ENCODE measurements around the gene GIN1.

GRCh38 chr5:103036601-103037000 lies 83.3 kb downstream of the GIN1 start:
- TF ChIP-seq CTCF (conservative IDR thresholded peaks at IDR 0.05; ENCODE audit: low read depth in 2 of 2) (no peak), CREB1 (CRISPR knock-in tag; IDR thresholded peaks at IDR 0.05; ENCODE audit: low read depth) (no peak)
